Left cardiac atrium (tissue), 4 donors: ENCODE measurements around the gene SLC25A34. TPM values are rescaled to one million over a fixed set of nuclear protein-coding genes. Genes with fewer than 3 reads are reported as not detected.
A peak's percentile ranks its signal among the peaks of the same experiment; 100 is the strongest.

ENCODE experiments used
- ATAC-seq, 2 donors: fragments of 200-7000 bp; cut with Tn5 transposase; one replicate each; pipeline ENCODE4 v1.9.1; 2020; ENCODE audit warnings: mild to moderate bottlenecking in 2 of 2, moderate library complexity in 2 of 2
- DNase-seq: peaks from one replicate; pipeline ENCODE4 v3.0.0-alpha.2; 2020
- intact Hi-C, 2 donors: fragments of 100-400 bp; cut with DNase I; formaldehyde crosslinking; loops; one replicate each; pipeline versions ENCODE4 v1.14.1 to v1.15.1; 2022 to 2023
- total RNA-seq, 2 donors: library from RNA; stranded (reverse); fragmentation: NEBNext Ultra II Directional; extraction: Animal tissue kit (Norgen Biotek cat#: 25700); gene quantifications; one replicate each; pipeline ENCODE4 v1.2.1, GENCODE V29; 2021
- donor health status: DM: no; HTN: yes; CAD: no.
- donor health status: DM: no; HTN: yes; CAD: no; lungs with severe emphysema.
- donor health status: DM: yes; HTN: yes; CAD: no.
- donor health status: Dilated cardiomyopathy.

Gene SLC25A34
- total RNA-seq, 2 donors from 2014 or later, result 5.4 to 7.3 TPM

DNA sequence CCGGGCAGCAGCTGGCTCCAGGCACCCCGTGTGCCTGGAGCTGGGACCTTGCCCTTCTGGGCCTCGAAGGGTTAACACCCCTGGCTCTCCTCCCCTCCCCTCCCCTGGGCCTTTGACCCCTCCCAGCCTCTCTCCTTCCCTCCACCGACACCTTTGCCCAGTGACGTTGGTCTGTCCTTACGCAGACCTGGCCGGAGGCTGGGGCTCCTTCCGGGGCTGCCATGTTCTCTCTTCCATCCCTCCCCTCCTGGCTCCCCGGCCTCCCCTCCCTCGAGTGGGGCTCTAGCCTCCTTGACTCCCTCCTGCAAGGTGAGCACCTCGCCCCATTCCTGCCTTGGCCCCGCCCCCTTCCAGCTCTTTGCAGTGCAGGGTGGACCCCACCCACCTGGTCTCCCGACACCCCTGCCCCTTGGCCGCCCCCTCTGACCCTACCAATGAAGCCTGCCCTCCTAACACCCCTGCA is 6.3 kb downstream of the SLC25A34 start, which contains the start of gene TMEM82:
Gene TMEM82 (plus strand): TSS at position 161 of the 463 bp plus-strand sequence. CDS start 61 bp downstream, at position 222.
- ATAC-seq (no peak), DNase-seq (peak; percentile 26)
- intact Hi-C loops, result loop anchor here in 1 of 2 donors (10.0 kb wide), 1 partner anchor 148 kb away; no protein-coding TSS in a partner anchor

- intact Hi-C loops, result loop anchor here in 1 of 2 donors (10.0 kb wide), 1 partner anchor 149 kb away; no protein-coding TSS in a partner anchor
- ATAC-seq (no peak), DNase-seq (no peak)
These were observed 8.1 kb downstream of the SLC25A34 start for GRCh38 chr1:15744122-15744679.

- ATAC-seq (no peak), DNase-seq (no peak)
- intact Hi-C loops, result loop anchor here in 1 of 2 donors (10.0 kb wide), 1 partner anchor 153 kb away; no protein-coding TSS in a partner anchor
These were observed 11.3 kb downstream of the SLC25A34 start for GRCh38 chr1:15747378-15747777.

- ATAC-seq (no peak), DNase-seq (no peak)
- intact Hi-C loops, result loop anchor here in 1 of 2 donors (10.0 kb wide), 1 partner anchor 153 kb away; no protein-coding TSS in a partner anchor
These were observed 12.2 kb downstream of the SLC25A34 start for GRCh38 chr1:15748264-15748663.

- intact Hi-C loops, result loop anchor here in 1 of 2 donors (10.0 kb wide), 1 partner anchor 154 kb away; no protein-coding TSS in a partner anchor
- DNase-seq (no peak), ATAC-seq (no peak)
These were observed 12.8 kb downstream of the SLC25A34 start for GRCh38 chr1:15748690-15749398.

GRCh38 chr1:15749399-15750291 is 13.6 kb downstream of the SLC25A34 start:
- intact Hi-C loops, result loop anchor here in 1 of 2 donors (10.0 kb wide), 1 partner anchor 155 kb away; no protein-coding TSS in a partner anchor
- ATAC-seq (peak; percentile 49 to 73), DNase-seq (peak; percentile 80)

- DNase-seq (no peak), ATAC-seq (no peak)
- intact Hi-C loops, result no loop called here
These were observed 14.9 kb downstream of the SLC25A34 start for GRCh38 chr1:15750924-15751323.

- no peak for DNase-seq
- intact Hi-C loops, result no loop called here
- no peak for ATAC-seq
These were observed 15.7 kb downstream of the SLC25A34 start for GRCh38 chr1:15751717-15752116.

DNA sequence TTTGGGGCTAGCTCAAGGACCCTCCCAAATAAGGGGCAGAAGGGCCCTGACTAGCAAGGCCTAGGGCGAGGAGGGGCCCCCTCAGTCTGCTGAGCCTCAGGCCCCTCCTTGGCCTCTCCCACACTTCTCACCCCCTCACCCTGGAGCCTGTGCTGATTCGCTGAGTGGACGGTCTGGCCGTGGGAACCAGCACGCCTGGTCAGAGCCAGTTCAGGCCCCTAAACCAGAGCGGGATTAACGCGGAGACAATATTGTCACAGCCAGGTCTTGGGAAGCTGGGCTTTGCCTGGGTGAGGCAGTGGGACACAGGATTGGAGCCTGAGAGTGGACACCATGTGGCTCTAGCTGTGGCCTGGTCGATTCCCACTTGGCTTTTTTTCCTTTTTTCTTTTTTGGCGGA is 17.7 kb downstream of the SLC25A34 start:
- ATAC-seq (no peak), DNase-seq (no peak)
- intact Hi-C loops, result no loop called here

DNA sequence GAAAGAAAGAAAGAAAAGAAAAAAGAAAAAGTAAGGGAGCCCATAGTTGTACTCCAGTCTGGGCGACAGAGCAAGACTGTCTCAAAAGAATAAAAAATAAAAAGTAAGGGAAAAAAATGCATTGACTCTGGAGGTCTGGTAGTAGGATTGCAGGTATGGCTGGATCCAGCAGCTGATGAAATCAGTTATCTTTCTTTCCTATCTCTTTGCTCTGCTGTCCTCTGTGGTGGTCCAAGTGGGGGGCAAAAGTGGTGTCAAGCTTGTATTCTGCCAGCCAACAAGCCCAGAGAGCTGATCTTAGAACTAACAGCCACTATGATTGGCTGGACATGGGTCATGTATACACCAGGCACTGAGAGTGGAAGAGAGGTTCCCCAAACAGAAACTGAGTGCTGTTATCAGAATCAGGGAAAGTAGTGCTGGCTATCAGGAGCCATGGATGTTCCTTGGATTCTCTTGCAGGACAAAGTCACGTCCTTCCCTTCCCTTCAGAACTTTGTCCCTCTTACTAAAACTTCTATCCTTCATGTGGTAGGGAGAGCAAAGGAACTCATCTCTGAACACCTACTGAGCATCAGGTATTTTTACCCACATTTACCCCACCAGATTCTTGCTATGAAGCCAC is 19.1 kb downstream of the SLC25A34 start:
- ATAC-seq (no peak), DNase-seq (no peak)
- intact Hi-C loops, result no loop called here

DNA sequence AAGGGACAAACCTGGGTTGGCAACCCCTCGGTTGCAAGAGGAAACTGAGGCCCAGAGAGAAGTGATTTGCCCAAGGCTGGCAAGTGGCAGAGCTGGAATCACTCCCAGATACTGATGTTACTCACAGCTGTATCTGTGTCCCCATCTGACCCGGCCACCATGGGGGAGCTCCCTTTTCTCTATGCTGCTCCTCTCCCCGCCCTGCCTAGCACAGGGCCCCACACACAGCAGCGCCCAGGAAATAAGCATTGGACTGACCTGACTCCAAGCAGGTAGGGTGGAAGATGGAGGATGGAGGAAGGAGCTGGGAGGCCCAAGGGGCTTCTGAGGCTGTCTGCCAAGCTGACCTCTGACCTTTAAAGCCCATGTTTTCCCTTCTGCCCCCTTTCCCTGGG is 19.6 kb downstream of the SLC25A34 start:
- no peak for ATAC-seq
- intact Hi-C loops, result no loop called here

GRCh38 chr1:15756143-15757015 is 20.3 kb downstream of the SLC25A34 start:
- DNase-seq (no peak), ATAC-seq (no peak)
- intact Hi-C loops, result no loop called here

More for the DNA sequence above, 19.6 kb downstream of the SLC25A34 start:
- DNase-seq, result no peak

GRCh38 chr1:15757016-15757543 is 21.0 kb downstream of the SLC25A34 start:
- no peak for ATAC-seq
- intact Hi-C loops, result no loop called here
- no peak for DNase-seq

- DNase-seq (no peak), ATAC-seq (peak; percentile 11 to 23)
- intact Hi-C loops, result no loop called here
These were observed 21.7 kb downstream of the SLC25A34 start for GRCh38 chr1:15757575-15758342.

DNA sequence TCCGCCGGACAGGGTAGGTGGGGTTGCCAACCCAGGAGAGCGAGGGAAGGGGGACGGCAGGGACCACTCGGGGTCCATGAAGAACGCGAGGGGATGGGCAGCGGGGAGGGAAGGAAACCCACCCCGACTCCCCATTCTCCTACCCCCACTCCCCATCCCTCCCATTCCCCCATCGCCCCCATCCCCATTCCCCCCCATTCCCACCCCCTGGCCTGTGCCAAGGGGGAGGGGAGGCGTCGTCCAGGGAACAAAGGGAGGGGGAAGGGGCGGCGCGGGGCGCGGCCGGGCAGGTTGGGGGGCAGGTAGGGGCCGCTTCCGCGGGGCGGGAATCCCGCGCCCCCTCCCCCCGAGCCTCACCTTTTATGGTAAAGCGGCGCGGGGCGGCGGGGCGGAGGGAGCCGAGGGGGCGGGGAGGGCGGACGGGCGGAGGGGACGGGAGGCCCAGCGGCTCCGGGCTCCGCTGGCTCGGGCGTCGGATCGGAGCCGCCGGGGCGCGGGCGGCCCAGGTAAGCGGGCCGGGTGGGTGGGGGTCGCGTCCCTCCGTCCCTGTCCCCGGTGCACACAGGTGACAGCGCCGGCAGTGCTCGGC is 22.4 kb downstream of the SLC25A34 start, which contains the start of gene FBLIM1:
Gene FBLIM1 (plus strand): TSS at position 453 of the 589 bp plus-strand sequence. CDS start 6,189 bp downstream, outside the sequence.
- DNase-seq (no peak), ATAC-seq (peak; percentile 49 to 50)
- intact Hi-C loops, result no loop called here

- no peak for DNase-seq
- ATAC-seq, result peak; percentile 17 to 31
- intact Hi-C loops, result no loop called here
These were observed 23.0 kb downstream of the SLC25A34 start for GRCh38 chr1:15758953-15759661.
